Prostate gland (tissue), 2 donors: Measurements from ENCODE around the gene MAML2.

Experiments used
- POLR2A ChIP-seq: fragments of 450-650 bp; IDR thresholded peaks from one replicate; pipeline ENCODE4 v1.6.1; 2016; ENCODE audit warnings: antibody characterized with exemption, mild to moderate bottlenecking
- TF ChIP-seq, protein P1 (sequence below), 4 experiments: fragments of 200-600 bp in 2 of 4; fragments of 450-650 bp in 2 of 4; sonication (generic) in 2 of 4; IDR thresholded peaks; 1 replicate in 3 of 4; 2 replicates in 1 of 4; pipeline ENCODE4 v1.5.1; 2016 to 2019; ENCODE audit warnings: antibody characterized with exemption in 4 of 4, mild to moderate bottlenecking in 2 of 4, moderate library complexity in 2 of 4

DNA sequence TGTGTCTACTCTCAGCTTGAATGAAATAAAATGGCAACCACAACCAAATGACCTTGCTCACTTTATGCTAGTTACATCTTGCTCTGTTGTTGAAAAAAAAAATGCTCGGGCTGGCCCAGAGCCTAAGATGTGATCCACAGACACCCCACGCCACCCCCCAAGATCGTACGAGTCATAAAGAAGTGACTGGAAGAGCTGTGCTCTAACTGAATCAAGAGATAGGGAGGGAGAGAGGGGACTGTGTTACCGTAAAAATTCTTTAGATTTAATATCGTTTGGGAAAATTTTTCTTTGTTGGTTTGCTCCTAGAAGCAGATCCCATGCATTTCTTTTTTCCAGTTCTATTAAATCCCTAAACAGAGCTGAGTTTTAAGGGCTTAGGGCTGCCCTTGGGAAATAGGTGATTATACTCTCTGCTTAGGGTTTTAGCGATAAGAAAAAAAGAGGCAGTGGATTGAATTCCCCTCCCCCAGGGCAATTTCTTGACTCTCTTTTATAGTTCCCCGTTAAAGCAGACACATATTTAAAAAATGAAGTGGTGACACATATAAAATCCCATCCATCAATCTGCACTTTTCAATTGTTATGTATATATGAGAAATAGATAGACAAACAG, 14.5 kb downstream of the MAML2 start:
- TF ChIP-seq, protein P1, sequence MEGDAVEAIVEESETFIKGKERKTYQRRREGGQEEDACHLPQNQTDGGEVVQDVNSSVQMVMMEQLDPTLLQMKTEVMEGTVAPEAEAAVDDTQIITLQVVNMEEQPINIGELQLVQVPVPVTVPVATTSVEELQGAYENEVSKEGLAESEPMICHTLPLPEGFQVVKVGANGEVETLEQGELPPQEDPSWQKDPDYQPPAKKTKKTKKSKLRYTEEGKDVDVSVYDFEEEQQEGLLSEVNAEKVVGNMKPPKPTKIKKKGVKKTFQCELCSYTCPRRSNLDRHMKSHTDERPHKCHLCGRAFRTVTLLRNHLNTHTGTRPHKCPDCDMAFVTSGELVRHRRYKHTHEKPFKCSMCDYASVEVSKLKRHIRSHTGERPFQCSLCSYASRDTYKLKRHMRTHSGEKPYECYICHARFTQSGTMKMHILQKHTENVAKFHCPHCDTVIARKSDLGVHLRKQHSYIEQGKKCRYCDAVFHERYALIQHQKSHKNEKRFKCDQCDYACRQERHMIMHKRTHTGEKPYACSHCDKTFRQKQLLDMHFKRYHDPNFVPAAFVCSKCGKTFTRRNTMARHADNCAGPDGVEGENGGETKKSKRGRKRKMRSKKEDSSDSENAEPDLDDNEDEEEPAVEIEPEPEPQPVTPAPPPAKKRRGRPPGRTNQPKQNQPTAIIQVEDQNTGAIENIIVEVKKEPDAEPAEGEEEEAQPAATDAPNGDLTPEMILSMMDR (IDR thresholded peaks at IDR 0.05), result no peak
- no peak for TF ChIP-seq POLR2A
